PC-3 (cell line): ENCODE measurements around the gene RIT2. TPM values are rescaled to one million over a fixed set of nuclear protein-coding genes. Genes with fewer than 3 reads are reported as not detected.

Experiments
- ATAC-seq: fragments of 200-7000 bp; cut with Tn5 transposase; 2 replicates; pipeline ENCODE4 v1.9.1; 2020; ENCODE audit warnings: mild to moderate bottlenecking, moderate library complexity
- BruUV-seq: library from RNA; stranded (reverse); fragments of 400-500 nt; replicated peaks from 2 replicates; lab custom pipeline; 2021; lab: Mats Ljungman, UMichigan
- CTCF ChIA-PET: fragments of 300-600 bp; sonication (Branson Sonifier 250); formaldehyde crosslinking; loops from one replicate; lab custom pipeline; 2022; ENCODE audit warnings: antibody characterized with exemption; lab: Charles Lee
- POLR2A ChIA-PET: fragments of 300-600 bp; sonication (Branson Sonifier 250); formaldehyde crosslinking; loops from one replicate; lab custom pipeline; 2022; ENCODE audit warnings: antibody characterized with exemption; ENCODE audit not compliant: unreplicated experiment; lab: Charles Lee
- DNase-seq: peaks from one replicate; pipeline ENCODE4 v3.0.0-alpha.2; 2015
- H2AFZ ChIP-seq: fragments of 300-600 bp; sonication (generic); 2 replicates; pipeline ENCODE4 v1.6.0; 2016; ENCODE audit warnings: antibody characterized with exemption, low read length
- H3F3A ChIP-seq: fragments of 300-600 bp; sonication (generic); one replicate; pipeline ENCODE4 v1.6.0; 2017; ENCODE audit warnings: antibody characterized with exemption, low read length, control low read depth, mild to moderate bottlenecking; ENCODE audit not compliant: unreplicated experiment
- H3K27ac ChIP-seq: fragments of 300-600 bp; sonication (generic); 2 replicates; pipeline ENCODE4 v1.5.1; 2016; ENCODE audit warnings: mild to moderate bottlenecking, low read length
- H3K27me3 ChIP-seq: fragments of 300-600 bp; sonication (generic); 2 replicates; pipeline ENCODE4 v1.6.1; 2016; ENCODE audit warnings: low read length, mixed read lengths
- H3K36me3 ChIP-seq: fragments of 300-600 bp; sonication (generic); 2 replicates; pipeline ENCODE4 v1.6.1; 2016; ENCODE audit warnings: low read depth, mixed run types, low read length, mixed read lengths
- H3K4me1 ChIP-seq: fragments of 300-600 bp; sonication (generic); 2 replicates; pipeline ENCODE4 v1.5.1; 2016; ENCODE audit warnings: low read length; ENCODE audit not compliant: insufficient read depth
- H3K4me2 ChIP-seq: fragments of 300-600 bp; sonication (generic); 2 replicates; pipeline ENCODE4 v1.6.0; 2016; ENCODE audit warnings: low read length
- H3K4me3 ChIP-seq: fragments of 300-600 bp; sonication (generic); 2 replicates; pipeline ENCODE4 v1.5.1; 2016; ENCODE audit warnings: mild to moderate bottlenecking, low read length, mixed read lengths
- H3K79me2 ChIP-seq: fragments of 300-600 bp; sonication (generic); 2 replicates; pipeline ENCODE4 v1.6.1; 2017; ENCODE audit warnings: low read length, mixed read lengths
- H3K9ac ChIP-seq: fragments of 300-600 bp; sonication (generic); 2 replicates; pipeline ENCODE4 v1.6.0; 2016; ENCODE audit warnings: mild to moderate bottlenecking, low read length
- H3K9me2 ChIP-seq: fragments of 300-600 bp; sonication (generic); replicated peaks from 2 replicates; pipeline ENCODE4 v1.6.1; 2016; ENCODE audit warnings: mixed run types, low read length, mixed read lengths
- H3K9me3 ChIP-seq: fragments of 300-600 bp; sonication (generic); 2 replicates; pipeline ENCODE4 v1.6.1; 2016; ENCODE audit warnings: low read length, mixed read lengths
- H4K20me1 ChIP-seq: fragments of 300-600 bp; sonication (generic); 2 replicates; pipeline ENCODE4 v1.6.1; 2016; ENCODE audit warnings: low read length, mixed read lengths
- EZH2 ChIP-seq: fragments of 300-600 bp; sonication (generic); IDR thresholded peaks from one replicate; pipeline ENCODE4 v1.6.1; 2017; ENCODE audit warnings: antibody characterized with exemption, mild to moderate bottlenecking, low read length; ENCODE audit not compliant: unreplicated experiment
- EZH2phosphoT487 ChIP-seq: fragments of 300-600 bp; sonication (generic); IDR thresholded peaks from 2 replicates; pipeline ENCODE4 v1.6.1; 2018; ENCODE audit warnings: mild to moderate bottlenecking, antibody characterized with exemption, low read length, borderline replicate concordance
- intact Hi-C: fragments of 100-400 bp; cut with micrococcal nuclease; formaldehyde crosslinking; loops from 2 replicates; pipeline ENCODE4 v1.9.0; 2023
- total RNA-seq: library from RNA; depleted of rRNA; stranded (reverse); fragments of >200 nt; gene quantifications from 2 replicates; pipeline ENCODE4 v1.2.3, GENCODE V29; 2014
- TF ChIP-seq, protein P1 (sequence below): fragments of 300-600 bp; sonication (generic); conservative IDR thresholded peaks from 2 replicates; pipeline ENCODE4 v1.5.1; 2017; ENCODE audit warnings: antibody characterized with exemption, low read depth, mild to moderate bottlenecking, low read length

Gene RIT2
- total RNA-seq, 1 experiment from 2014 or later: not detected

- ChIA-PET CTCF (no interaction called here), POLR2A (no interaction called here)
- H3K9ac ChIP-seq: no peak overlapping the region
- H3K9me3 ChIP-seq: no peaks in the 10 kb centered on the region
- no peaks in the 10 kb centered on the region for H3K4me1 ChIP-seq
- no peak for TF ChIP-seq EZH2phosphoT487
- no peak for TF ChIP-seq EZH2
- TF ChIP-seq, protein P1, sequence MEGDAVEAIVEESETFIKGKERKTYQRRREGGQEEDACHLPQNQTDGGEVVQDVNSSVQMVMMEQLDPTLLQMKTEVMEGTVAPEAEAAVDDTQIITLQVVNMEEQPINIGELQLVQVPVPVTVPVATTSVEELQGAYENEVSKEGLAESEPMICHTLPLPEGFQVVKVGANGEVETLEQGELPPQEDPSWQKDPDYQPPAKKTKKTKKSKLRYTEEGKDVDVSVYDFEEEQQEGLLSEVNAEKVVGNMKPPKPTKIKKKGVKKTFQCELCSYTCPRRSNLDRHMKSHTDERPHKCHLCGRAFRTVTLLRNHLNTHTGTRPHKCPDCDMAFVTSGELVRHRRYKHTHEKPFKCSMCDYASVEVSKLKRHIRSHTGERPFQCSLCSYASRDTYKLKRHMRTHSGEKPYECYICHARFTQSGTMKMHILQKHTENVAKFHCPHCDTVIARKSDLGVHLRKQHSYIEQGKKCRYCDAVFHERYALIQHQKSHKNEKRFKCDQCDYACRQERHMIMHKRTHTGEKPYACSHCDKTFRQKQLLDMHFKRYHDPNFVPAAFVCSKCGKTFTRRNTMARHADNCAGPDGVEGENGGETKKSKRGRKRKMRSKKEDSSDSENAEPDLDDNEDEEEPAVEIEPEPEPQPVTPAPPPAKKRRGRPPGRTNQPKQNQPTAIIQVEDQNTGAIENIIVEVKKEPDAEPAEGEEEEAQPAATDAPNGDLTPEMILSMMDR: no peak
- no peaks in the 10 kb centered on the region for H4K20me1 ChIP-seq
- no TSS peak for BruUV-seq
- DNase-seq (no peak), ATAC-seq (no peak)
- H2AFZ ChIP-seq: no peak overlapping the region
- intact Hi-C loops: no loop called here
- H3K4me2 ChIP-seq: no peak overlapping the region
- no peak overlapping the region for H3K4me3 ChIP-seq
- no peaks in the 10 kb centered on the region for H3K79me2 ChIP-seq
- no peaks in the 10 kb centered on the region for H3F3A ChIP-seq
- no peaks in the 10 kb centered on the region for H3K27me3 ChIP-seq
- H3K36me3 ChIP-seq: no peaks in the 10 kb centered on the region
- H3K27ac ChIP-seq: no peak overlapping the region
- H3K9me2 ChIP-seq: no peaks in the 10 kb centered on the region
Measured at GRCh38 chr18:42824178-42824577, 291.3 kb downstream of the RIT2 start.

GRCh38 chr18:42822711-42823110, 292.8 kb downstream of the RIT2 start:
- intact Hi-C loops: no loop called here
- H3K27me3 ChIP-seq: no peaks in the 10 kb centered on the region
- ATAC-seq (no peak), DNase-seq (no peak)
- H3K9me2 ChIP-seq: no peaks in the 10 kb centered on the region
- H3K4me3 ChIP-seq: no peak overlapping the region
- ChIA-PET CTCF (no interaction called here), POLR2A (no interaction called here)
- H4K20me1 ChIP-seq: no peaks in the 10 kb centered on the region
- H3K9ac ChIP-seq: no peak overlapping the region
- TF ChIP-seq EZH2phosphoT487: no peak
- TF ChIP-seq, protein P1: no peak
- TF ChIP-seq EZH2: no peak
- no peak overlapping the region for H3K27ac ChIP-seq
- no TSS peak for BruUV-seq
- no peaks in the 10 kb centered on the region for H3K79me2 ChIP-seq
- no peaks in the 10 kb centered on the region for H3K36me3 ChIP-seq
- H3K4me2 ChIP-seq: no peak overlapping the region
- no peaks in the 10 kb centered on the region for H3K9me3 ChIP-seq
- no peaks in the 10 kb centered on the region for H3K4me1 ChIP-seq
- H2AFZ ChIP-seq: no peak overlapping the region
- no peaks in the 10 kb centered on the region for H3F3A ChIP-seq

- DNase-seq: no peak
- Histone ChIP-seq H3K79me2 (no peaks in the 10 kb centered on the region), H3K27ac (no peak overlapping the region), H3K4me2 (no peak overlapping the region), H3K4me3 (no peak overlapping the region), H3K9me3 (no peaks in the 10 kb centered on the region), H4K20me1 (no peaks in the 10 kb centered on the region), H3F3A (no peaks in the 10 kb centered on the region), H3K4me1 (no peaks in the 10 kb centered on the region), H3K36me3 (no peaks in the 10 kb centered on the region), H3K27me3 (no peaks in the 10 kb centered on the region), H3K9ac (no peak overlapping the region), H3K9me2 (no peaks in the 10 kb centered on the region), H2AFZ (no peak overlapping the region)
- ChIA-PET POLR2A (no interaction called here), CTCF (no interaction called here)
- no TSS peak for BruUV-seq
- no peak for TF ChIP-seq EZH2phosphoT487
- TF ChIP-seq EZH2: no peak
- TF ChIP-seq, protein P1: no peak
- no peak for ATAC-seq
- intact Hi-C loops: no loop called here
Measured at GRCh38 chr18:42821492-42821891, 294.0 kb downstream of the RIT2 start.
